CD4-positive, alpha-beta T cell treated with Interleukin-15 for 4 hours (primary cell): ENCODE results near the gene CHST6.
"Not testable (repeated sequence)": the region's sequence is repeated elsewhere in the genome, so short reads cannot be mapped to it uniquely, and the experiment has no call there.

Experiments
- DNase-seq: peaks from one replicate; pipeline ENCODE4 v3.0.0-alpha.2; 2020; ENCODE audit warnings: low spot score

CHST6 gene

DNA sequence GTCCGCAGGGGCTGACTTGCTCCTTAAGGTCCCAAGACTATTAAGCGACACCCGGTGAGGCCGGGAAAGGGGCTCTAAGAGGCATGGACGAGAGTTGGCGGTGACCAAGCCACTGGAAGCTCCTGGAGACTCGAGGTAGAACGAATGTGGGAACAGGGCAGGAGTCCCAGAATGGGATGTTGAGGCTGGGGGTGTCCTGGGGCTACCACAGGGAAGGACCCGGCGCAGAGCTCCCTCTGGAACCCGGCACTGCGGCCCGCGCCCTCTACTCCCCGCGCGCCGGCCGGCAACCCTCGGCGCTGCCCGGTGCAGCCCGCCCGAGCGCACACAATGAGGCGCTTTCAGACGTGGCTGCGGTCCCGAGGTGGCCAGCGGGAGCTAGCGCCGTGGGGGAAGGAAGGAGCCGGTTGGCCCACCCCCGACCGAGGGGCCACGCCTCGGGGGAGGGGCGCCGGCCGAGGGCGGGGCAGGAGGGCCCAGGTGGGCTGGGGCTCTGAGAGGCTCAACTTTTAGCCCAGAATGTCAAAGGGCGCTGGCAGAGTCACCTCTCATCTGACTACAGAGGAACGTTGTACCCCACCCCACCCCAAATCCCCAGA lies at the start of gene CHST6:
Gene CHST6, minus strand, starts transcription at position 366 of the 599 bp plus-strand sequence. CDS start 15,613 bp downstream, outside the sequence.
- DNase-seq, result no peak

DNA sequence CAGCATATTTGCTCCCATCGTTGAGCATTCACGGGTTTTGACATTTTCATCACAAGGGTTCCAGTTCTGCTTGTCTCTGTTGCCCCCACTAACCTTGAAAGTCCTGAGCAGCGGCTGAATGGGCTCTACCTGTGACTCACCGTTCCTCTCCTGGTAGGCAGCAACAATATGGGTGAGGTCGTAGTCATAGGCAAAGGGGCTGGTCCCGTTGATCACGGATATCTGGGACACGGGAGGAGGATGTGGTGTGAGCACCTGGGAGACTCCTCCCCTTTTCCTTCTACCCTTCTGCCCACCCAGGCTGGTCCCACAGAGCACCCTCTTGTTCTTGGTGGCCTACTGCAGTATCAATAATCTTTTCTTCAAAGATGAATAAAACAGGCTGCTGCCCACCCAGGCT lies 47.2 kb upstream of the CHST6 start:
- DNase-seq, result not testable (repeated sequence)

DNA sequence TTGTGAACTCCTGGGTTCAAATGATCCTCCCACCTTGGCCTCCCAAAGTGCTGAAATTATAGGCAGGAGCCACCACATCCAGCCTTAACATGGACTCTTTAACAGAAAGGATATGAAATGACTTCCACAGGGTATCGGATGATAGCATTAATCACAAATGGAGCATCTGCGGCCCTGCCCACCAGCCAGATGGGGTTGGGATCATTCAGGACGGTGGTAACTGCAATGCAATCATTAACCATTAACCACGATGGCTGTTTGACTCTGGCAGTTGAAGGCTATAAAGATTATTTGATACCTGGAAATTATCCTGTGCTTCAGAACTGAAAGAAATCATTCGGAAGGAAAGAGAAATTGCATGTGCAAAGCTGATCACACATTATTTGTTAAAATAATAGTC lies 46.0 kb upstream of the CHST6 start:
- DNase-seq, result no peak

DNA sequence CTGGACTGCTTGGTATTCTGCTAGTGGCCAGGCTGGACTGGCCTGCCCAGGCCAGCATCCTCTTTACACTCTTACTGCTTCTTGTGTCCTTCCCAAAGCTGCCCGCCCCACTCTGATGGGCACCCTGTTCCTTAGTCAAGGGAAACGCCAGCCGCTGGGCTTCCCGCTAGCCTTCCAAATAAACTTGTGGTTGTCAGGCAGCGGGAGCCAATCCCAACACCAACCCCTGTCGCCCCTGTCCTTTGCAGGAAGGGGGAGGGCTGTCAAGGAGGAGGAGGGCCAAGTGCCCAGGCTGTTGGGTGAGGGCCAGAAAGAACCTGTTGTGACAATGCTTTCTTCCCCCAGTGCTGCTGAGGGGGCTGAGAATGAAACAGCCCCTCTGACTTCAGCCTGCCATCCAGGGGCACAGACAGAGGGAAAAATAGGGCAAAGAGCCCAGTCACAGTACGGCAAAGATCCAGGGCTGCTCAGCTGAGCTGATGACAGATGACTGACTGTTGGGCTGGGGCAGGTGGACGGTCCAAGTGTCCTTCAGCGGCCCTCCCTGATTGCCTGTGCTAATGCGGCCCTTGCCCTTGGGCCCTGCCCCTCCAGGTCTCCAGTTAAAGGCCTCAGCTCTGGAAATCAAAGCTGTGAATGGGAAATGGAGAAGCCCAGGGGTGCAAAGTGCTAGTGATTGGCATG lies 43.8 kb upstream of the CHST6 start:
- DNase-seq, result not testable (repeated sequence)

DNA sequence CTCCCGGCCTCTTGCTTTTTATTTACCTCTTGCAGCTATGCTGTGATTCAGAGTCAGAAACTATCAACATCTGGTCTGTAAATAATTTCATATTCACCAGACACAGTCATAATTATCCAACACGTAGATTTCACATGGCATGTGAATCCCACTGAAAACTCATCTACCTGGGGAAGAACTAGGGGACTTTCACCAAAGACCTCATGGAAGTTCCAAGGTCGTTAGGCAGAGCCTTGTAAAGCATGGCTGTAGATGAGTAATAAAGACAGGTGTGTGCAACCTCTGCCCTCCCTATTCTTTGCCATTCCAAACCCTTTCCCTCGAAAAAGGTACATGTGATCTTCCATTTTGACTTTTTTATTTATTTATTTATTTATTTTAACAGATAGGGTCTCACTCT lies 42.5 kb upstream of the CHST6 start:
- no peak for DNase-seq

DNA sequence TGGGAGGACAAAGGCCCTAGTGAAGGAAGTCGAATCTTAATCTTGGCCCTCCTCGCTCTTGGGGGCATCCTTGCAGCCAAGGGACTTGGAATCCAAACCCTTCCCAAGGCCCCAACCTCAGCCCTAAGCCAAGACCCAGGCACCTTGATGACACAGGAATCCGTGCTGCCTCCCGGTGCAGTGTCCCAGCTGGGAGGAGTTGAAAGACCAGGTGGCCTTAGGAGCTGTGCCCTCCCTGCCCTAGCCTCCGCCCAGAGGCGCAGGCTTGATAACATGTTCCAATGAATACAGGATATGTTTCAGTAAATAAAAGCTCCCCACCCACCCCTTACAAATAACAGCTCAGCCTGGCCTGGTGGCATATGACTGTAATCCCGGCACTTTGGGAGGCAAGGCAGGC lies 40.7 kb upstream of the CHST6 start, which contains the start of gene CHST5:
Gene CHST5, minus strand, starts transcription at position 208 of the 400 bp plus-strand sequence. CDS start 5,724 bp downstream, outside the sequence.
- DNase-seq, result no peak

DNA sequence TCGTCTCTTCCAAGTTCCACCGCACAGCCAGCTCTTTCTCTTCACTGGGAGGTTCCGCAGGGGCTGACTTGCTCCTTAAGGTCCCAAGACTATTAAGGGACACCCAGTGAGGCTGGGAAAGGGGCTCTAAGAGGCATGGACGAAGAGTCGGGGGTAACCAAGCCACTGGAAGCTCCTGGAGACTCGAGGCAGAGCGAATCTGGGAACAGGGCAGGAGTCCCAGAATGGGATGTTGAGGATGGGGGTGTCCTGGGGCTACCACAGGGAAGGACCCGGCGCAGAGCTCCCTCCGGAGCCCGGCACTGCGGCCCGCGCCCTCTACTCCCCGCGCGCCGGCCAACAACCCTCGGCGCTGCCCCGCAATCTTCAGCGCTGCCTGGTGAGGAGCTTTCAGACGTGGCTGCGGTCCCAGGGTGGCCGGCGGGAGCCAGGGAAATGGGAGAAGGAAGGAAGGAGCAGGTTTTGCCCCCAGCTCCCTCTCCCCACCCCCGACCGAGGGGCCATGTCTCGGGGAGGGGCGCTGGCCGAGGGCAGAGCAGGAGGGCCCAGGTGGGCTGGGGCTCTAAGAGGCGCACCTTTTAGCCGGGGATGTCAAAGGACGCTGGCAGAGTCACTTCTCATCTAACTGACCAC lies 40.1 kb upstream of the CHST6 start:
- DNase-seq, result no peak

DNA sequence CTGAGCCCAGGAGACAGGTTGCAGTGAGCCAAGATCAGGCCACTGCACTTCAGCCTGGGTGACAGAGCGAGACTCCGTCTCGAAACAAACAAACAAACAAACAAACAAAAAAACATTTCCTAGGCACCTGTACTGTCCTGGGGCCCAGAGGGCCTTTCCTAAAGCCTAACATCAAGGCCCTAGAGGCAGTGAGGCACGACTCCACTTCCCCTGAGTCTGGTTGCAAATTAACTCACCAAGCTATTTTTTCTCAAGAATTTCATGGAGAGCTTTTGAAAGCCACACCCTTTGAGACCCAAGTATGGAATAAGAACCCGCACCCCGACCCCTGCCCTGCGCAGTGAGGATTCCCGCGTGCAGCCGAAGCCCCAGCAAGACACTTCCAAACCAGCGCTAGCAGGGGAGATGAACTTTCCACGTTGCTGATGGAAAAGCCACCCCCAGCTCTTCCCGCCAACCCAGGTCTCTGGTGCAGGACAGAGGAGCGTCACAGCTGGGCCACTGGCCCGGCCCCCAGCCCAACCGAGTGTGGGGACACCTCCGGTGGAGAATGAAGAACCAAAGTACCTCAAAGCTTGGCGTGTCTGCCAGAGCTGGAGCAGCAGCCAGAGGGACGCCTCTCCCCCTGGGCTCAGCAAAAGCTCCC lies 39.4 kb upstream of the CHST6 start:
- no peak for DNase-seq

DNA sequence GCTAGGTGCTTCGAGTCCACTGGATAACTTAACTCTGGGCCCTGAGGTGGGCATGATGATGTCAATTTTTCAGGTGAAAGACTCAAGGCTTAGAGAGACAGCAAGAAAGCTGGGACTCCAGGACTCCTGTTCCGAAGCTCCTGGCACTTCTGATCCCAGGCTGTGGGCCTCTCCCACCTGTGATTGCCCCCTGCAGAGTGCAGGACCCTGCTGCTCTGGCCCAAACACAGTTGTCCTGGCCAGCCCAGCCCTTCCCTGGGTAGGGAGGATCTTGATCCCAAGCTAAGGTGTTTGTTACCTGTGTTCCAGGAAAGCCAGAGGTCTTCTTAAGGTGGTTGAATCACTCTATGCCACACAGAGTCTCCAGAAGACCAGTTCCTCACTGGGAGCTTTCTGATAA lies 37.5 kb upstream of the CHST6 start:
- DNase-seq, result no peak

DNA sequence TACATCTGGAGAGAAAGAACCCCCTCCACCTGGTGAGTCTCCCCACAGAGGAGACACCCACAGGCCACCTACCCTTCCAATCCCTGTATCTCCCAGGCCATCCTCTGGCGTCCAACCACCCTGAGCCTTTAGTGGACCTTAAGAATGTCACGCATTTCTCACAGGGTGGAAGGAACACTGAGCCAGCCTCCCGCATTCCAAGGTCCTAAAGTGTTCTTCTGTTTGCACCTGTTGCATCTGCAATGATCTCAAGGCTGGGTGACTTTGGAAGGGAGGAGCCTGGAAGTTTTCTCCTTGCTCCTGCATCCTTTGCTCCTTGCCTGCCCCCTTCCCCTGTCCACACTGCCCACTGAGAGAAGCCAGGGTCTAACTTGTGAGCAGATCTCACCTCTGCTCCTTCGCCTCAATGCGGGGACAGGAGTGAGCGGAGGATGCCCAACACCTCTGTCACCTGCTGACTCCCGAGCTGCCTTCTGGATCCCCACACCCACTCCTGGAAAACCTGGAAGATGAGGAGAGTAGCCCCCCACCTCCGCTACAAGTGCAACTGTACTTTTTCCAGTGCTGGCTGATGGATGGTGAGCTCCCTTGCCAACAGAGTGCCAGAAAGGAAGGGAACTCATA lies 37.0 kb upstream of the CHST6 start:
- DNase-seq, result no peak

DNA sequence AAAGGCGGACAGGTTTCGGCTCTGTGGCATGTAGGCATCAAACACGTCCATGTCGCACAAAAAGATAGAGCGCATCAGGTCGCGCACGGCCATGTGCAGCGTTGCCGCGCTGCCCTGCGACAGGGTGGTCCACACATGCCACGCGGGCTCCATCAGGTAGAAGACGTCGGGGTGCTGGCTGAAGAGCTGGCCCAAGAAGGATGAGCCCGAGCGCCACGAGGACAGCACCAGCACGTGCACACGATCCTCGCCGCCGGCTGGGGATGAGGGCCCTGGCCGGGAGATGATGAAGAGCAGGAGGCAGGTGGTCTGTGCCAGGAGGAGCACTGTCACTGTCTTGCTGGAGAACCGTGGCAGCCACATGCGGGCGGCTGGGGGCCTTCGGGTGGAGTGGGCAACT lies 34.7 kb upstream of the CHST6 start:
- no peak for DNase-seq

DNA sequence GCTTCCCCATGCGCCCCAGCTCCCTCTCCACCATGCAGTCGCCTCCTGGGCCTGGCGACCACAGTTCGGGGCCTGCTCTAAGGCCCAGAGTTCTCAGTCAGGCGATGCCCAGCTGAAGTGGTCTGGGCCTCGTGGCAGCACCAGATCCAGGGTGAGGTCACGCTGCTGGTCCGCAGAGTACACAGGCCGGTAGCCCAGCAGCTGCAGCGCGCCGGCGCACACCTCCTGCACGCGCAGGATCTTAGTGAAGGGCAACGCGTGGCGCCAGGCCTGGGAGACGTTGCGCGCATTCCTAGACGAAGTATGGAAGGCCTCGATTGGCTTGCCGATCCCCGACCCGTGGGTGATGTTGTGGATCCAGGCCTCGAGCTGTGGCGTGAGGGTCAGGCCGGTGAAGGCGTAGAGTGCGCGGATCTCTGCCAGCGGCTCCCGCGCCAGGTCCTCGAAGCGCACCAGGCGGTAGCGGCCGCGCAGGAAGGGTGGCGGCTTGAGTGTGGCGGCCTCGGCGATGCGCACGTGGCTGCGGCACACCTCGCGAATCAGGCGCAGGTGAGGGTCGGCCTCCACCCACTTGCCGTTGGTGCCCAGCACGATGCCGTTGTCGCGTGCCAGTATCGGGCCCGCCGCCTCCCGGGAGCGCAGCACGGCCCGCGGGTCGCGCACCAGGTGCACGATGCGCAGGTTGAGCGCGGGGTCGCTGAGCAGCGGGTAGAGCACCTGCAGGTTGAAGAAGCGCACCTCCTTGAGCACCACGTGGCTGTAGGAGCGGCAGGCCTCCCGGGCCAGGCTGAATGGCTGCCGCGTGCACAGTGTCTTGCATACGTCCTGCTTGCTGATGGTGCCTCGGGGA lies 34.0 kb upstream of the CHST6 start:
- no peak for DNase-seq

DNA sequence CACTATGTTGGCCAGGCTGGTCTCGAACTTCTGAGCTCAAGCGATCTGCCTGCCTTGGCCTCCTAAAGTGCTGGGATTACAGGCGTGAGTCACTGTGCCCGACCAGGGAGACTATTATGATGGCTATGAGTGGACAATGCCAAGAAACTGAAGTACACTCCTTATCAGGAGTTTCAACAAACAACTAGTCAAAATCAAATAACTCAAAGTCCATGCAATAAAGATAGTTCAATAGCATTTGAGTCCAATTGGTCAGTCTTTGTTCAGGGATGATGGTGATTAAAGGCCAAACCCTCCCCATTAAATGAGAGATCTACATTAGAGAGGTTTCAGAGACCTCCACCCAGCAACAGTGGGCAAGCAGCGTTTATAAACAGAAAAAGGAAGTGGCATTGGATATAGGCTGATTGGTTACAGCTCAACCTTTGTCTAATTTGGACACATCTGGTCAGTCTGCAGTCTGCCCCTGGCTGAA lies 32.6 kb upstream of the CHST6 start:
- no peak for DNase-seq

DNA sequence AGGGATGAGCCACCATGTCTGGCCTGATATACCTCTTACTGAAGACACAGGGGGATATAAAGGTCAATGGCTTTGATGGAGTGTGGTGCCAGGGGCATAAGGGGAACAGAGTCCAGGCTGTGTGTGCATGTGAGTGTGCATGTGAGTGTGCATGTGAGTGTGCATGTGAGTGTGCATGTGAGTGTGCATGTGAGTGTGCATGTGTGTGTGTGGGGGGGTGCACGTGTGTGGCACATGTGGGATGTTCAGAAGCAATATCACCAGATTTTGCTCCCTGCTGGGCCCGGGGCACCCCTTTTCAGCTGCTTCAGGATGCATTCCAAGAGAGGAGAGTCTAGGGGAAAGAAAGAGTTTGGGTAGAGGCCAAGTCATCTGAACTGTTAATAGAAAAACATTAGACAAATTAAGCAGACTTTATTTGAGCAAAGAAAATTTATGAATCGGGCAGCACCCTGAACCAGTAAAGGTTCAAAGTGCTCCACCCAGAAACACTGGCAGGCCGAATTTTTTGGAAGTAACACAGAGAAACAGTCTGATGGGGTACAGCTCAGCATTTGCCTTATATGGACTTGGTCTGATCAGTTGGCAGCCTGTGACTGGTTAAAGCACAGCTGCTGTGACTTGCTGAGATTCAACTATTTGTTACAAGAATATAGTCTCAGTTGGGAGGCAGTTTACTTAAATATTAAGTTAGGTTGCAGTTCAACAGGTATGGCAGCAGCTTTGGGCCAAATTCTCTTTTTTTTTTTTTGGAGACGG lies 31.0 kb upstream of the CHST6 start:
- DNase-seq, result no peak

DNA sequence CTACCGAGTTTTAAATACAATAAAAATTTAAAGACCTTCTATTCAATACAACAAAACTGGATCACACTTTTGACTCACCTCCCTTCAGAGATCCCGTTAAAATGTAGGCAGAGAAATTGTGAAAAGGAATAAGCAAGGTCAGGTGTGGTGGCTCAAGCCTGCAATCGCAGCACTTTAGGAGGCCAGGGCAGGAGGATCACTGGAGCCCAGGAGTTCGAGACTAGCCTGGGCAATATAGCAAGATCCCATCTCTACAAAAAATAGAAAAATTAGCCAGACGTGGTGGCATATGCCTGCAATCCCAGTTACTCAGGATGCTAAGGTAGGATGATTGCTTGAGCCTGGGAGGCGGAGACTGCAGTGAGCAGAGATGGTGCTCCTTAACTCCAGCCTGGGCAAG lies 23.9 kb upstream of the CHST6 start:
- no peak for DNase-seq

DNA sequence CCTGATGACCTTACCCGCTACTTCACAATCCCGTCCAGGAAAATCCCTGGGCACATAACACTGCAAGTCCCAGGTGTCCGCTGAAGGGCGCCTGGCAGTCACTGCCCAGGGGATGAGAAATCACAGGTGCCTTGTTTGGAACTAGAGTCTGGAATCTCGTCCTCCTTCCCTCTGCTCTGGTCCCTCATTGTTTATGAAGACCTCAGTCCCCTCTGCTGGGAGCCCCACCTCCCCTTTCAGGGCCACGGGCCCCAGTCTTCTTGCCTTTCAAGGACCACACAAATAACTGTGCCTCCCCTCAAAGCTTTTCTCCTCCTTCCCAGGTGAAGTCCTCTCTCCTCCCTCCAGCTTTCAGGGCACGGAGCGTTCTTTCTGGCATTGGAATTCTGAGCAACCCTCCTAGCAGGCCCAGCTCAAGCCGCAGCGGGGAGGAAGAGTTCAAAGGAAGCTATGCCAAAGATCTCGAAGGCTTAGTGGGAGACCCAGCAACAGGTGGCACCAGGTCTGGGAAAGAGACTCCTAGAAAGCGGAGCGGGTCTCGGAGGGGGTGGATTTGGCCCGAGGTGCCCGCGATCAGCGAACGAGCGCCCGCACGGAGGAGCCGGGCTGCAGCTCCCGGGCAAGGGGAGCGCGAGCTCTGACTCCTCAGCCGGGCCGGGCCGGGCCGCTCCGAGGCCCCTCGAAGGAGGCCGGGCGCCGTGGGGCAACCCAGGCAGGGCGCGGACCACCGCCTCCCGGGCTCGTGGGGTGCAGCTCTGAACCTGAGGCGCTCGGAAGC lies 21.1 kb upstream of the CHST6 start:
- peak; percentile 10 for DNase-seq

DNA sequence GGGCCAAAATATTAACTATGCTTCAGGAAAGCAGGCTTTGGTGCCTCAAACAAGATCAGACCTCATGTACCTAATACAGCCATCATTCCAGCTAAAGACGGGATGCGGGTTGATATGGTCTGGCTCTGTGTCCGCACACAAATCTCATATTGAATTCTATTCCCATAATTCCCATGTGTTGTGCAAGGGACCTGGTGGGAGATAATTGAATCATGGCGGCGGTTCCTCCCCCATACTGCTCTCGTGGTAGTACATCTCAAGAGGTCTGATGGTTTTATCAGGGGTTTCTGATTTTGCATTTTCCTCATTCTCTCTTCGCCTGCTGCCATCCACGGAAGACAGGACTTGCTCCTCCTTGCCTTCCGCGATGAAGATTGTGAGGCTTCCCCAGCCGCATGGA lies 19.1 kb upstream of the CHST6 start:
- DNase-seq, result no peak

DNA sequence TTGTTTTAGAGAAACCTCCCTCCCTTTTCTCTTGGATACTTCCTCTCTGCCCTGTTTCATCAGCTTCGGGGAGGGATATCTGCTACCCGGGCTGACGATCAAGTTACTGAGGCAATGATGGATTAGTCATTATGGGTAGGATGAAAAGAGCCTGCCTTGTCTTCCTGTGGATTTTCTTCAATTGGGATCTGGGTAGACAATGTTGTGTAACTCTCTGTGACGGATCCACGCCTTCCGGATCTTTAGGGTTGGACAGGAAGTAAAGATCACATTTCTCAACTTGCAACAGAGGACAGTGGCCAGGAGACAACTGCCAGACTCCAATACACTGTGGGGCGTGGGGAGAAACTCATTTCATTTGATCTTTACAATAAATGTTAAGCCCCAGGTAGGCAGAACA lies 11.3 kb upstream of the CHST6 start:
- DNase-seq, result no peak

DNA sequence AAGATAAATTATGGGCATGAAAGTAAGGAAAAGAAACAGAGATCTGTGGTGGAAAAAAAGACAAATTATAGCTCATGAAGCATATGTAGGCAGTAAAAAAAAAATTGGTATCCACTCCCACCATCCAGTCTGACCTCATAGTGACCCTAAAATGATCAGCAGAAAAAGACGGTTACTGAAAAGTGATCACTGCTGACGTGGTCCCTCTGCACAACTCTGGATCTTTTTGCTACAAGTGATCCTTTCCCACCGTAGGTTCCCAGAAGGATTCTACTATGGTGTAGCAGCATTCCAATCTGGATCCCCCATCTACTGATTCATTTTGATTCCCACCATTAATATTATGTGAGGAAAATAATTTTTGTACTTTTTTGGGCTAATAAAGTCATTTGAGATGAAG lies 10.9 kb upstream of the CHST6 start:
- DNase-seq, result no peak

DNA sequence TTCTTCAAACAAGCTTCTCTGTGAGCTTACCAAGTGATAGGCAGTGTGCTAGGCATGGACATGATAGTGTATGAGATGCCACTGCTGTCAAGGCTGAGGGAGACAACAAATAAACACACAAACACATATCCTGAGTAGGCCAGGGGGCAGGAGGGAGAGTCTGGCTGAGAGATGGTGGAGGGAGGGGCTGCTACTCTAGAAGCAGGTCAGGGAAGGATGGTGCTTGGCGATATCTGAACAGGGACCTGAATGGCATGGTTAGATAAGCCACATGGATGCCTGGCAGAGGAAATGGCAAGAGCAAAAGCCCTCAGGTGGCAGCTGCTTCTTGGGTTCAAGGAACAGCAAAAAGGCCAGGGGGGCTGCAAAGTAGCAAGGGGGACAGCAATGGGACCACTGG lies 8.6 kb upstream of the CHST6 start:
- no peak for DNase-seq
